HL-60 (cell line): ENCODE results near the gene KCNF1.

Source experiments
- GABPA ChIP-seq: IDR thresholded peaks from 2 replicates; pipeline ENCODE4 v1.6.1; 2012; ENCODE audit warnings: low read depth
- POLR2AphosphoS5 ChIP-seq: IDR thresholded peaks from 2 replicates; pipeline ENCODE4 v1.6.1; 2012; ENCODE audit warnings: low read depth
- TF ChIP-seq, protein P1 (sequence below): IDR thresholded peaks from one replicate; pipeline ENCODE4 v1.5.1; 2011; ENCODE audit warnings: low read length, control low read depth, inconsistent platforms; ENCODE audit not compliant: insufficient read depth

DNA sequence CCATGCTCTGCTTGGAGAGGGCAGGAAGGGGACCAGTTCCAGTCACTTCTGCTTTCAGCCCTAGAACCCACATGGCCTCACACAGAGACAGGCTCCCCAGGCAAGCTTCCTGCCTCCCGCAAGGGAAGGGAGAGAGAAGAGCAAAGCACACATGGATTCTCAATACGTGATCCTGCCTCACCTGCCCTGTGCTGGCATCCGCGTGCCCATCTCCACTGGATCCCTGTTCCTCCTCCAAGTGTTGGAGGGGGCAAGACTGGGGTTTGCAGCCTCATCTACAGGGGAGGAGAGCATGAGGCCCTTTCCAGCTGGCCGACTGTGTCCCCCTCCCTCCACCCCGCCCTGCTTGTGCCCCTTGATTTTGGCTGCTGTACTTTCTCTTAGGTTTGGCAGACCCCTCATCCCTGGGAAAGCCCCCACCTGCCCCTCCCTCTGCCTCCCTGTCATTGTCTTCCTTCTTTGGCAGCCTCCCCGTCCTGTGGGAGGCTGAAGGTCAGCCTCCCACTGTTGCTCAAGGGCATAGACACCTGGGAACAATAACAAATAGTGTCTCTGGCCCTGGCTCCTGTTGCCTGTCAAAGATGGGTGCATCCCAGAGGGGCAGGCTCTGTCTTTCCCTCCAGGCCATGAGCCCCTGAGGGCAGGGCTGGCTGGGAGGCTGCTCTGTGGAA, 22.7 kb downstream of the KCNF1 start:
- TF ChIP-seq, protein P1, sequence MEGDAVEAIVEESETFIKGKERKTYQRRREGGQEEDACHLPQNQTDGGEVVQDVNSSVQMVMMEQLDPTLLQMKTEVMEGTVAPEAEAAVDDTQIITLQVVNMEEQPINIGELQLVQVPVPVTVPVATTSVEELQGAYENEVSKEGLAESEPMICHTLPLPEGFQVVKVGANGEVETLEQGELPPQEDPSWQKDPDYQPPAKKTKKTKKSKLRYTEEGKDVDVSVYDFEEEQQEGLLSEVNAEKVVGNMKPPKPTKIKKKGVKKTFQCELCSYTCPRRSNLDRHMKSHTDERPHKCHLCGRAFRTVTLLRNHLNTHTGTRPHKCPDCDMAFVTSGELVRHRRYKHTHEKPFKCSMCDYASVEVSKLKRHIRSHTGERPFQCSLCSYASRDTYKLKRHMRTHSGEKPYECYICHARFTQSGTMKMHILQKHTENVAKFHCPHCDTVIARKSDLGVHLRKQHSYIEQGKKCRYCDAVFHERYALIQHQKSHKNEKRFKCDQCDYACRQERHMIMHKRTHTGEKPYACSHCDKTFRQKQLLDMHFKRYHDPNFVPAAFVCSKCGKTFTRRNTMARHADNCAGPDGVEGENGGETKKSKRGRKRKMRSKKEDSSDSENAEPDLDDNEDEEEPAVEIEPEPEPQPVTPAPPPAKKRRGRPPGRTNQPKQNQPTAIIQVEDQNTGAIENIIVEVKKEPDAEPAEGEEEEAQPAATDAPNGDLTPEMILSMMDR = no peak
- TF ChIP-seq POLR2AphosphoS5 (no peak), GABPA (no peak)
